Kasumi-1 (cell line): ENCODE measurements around the gene QSOX1.

Experiments used
- DNase-seq, 2 experiments: peaks; one replicate each; lab custom pipeline; 2025; lab: John Stamatoyannopoulos, UW

The QSOX1 gene

GRCh38 chr1:180250883-180251509 lies 96.3 kb downstream of the QSOX1 start:
- no peak for DNase-seq

- DNase-seq: no peak
Measured at GRCh38 chr1:180251526-180252305, 97.0 kb downstream of the QSOX1 start.

- peak; percentile 82 to 93 for DNase-seq
Measured at GRCh38 chr1:180252638-180253536, 98.2 kb downstream of the QSOX1 start.
